OCI-LY7 (cell line): ENCODE results near the gene PARD3. TPM values are rescaled to one million over a fixed set of nuclear protein-coding genes. Genes with fewer than 3 reads are reported as not detected.

Experiments
- BruUV-seq: library from RNA; stranded (reverse); fragments of 400-500 nt; replicated peaks from 2 replicates; lab custom pipeline; 2021; lab: Mats Ljungman, UMichigan
- CTCF ChIA-PET: fragments of 300-600 bp; sonication (Branson Sonifier 250); formaldehyde crosslinking; loops from one replicate; lab custom pipeline; 2022; ENCODE audit warnings: antibody characterized with exemption; ENCODE audit not compliant: unreplicated experiment; lab: Charles Lee
- POLR2A ChIA-PET: fragments of 300-600 bp; sonication (Branson Sonifier 250); formaldehyde crosslinking; loops from one replicate; lab custom pipeline; 2022; ENCODE audit warnings: antibody characterized with exemption; lab: Charles Lee
- DNase-seq: peaks from one replicate; pipeline ENCODE4 v3.0.0-alpha.2; 2015; ENCODE audit warnings: low spot score
- H2AFZ ChIP-seq: fragments of 200-600 bp; sonication (generic), shearing (Covaris generic); 2 replicates; pipeline ENCODE4 v1.6.1; 2014; ENCODE audit warnings: mild to moderate bottlenecking, antibody characterized with exemption, low read length, moderate library complexity
- H3K27ac ChIP-seq: fragments of 200-600 bp; sonication (generic); 2 replicates; pipeline ENCODE4 v1.5.1; 2014; ENCODE audit warnings: mixed run types, low read depth, mild to moderate bottlenecking, moderate library complexity, low read length, inconsistent platforms; ENCODE audit not compliant: poor library complexity, severe bottlenecking
- H3K36me3 ChIP-seq: fragments of 200-600 bp; sonication (generic); 2 replicates; pipeline ENCODE4 v1.6.1; 2014; ENCODE audit warnings: mild to moderate bottlenecking, antibody characterized with exemption, low read length, moderate library complexity, mixed read lengths; ENCODE audit not compliant: insufficient read depth
- H3K4me1 ChIP-seq: fragments of 200-600 bp; sonication (generic); 2 replicates; pipeline ENCODE4 v1.5.1; 2014; ENCODE audit warnings: mild to moderate bottlenecking, low read length; ENCODE audit not compliant: insufficient read depth, poor library complexity, severe bottlenecking
- H3K4me2 ChIP-seq: fragments of 200-600 bp; sonication (generic); 2 replicates; pipeline ENCODE4 v1.6.1; 2014; ENCODE audit warnings: mild to moderate bottlenecking, low read length
- H3K4me3 ChIP-seq: fragments of 200-600 bp; sonication (generic); 2 replicates; pipeline ENCODE4 v1.5.1; 2014; ENCODE audit warnings: mild to moderate bottlenecking, low read depth, low read length; ENCODE audit not compliant: poor library complexity, severe bottlenecking
- H3K79me2 ChIP-seq: fragments of 200-600 bp; sonication (generic); 2 replicates; pipeline ENCODE4 v1.6.1; 2016; ENCODE audit warnings: low read depth, mild to moderate bottlenecking, low read length, moderate library complexity, mixed read lengths; ENCODE audit not compliant: insufficient read depth
- H3K9me2 ChIP-seq: fragments of 200-600 bp; sonication (generic); 2 replicates; pipeline ENCODE4 v1.6.1; 2016; ENCODE audit warnings: mild to moderate bottlenecking, low read length, mixed read lengths; ENCODE audit not compliant: insufficient read depth
- H3K9me3 ChIP-seq: fragments of 200-600 bp; sonication (generic); 2 replicates; pipeline ENCODE4 v1.6.1; 2014; ENCODE audit warnings: mild to moderate bottlenecking, mixed run types, low read length, mixed read lengths
- H4K20me1 ChIP-seq: fragments of 200-600 bp; sonication (generic); 2 replicates; pipeline ENCODE4 v1.6.1; 2014; ENCODE audit warnings: mild to moderate bottlenecking, antibody characterized with exemption, low read length, moderate library complexity, mixed read lengths; ENCODE audit not compliant: insufficient read depth
- CTCF ChIP-seq: fragments of 200-600 bp; sonication (generic); conservative IDR thresholded peaks from 2 replicates; pipeline ENCODE4 v1.5.1; 2014; ENCODE audit warnings: mild to moderate bottlenecking, antibody characterized with exemption, low read length, moderate library complexity, mixed read lengths
- EZH2phosphoT487 ChIP-seq: fragments of 200-600 bp; sonication (generic); IDR thresholded peaks from 2 replicates; pipeline ENCODE4 v1.6.1; 2018; ENCODE audit warnings: low read depth, borderline replicate concordance, mild to moderate bottlenecking, mixed run types, antibody characterized with exemption, low read length, moderate library complexity, mixed read lengths
- intact Hi-C: fragments of 100-400 bp; cut with micrococcal nuclease; formaldehyde crosslinking; loops from one replicate; pipeline ENCODE4 v1.10.0; 2022; ENCODE audit not compliant: unreplicated experiment
- total RNA-seq, 2 experiments: library from RNA; depleted of rRNA in 1 of 2; stranded (reverse); fragments of >200 nt in 1 of 2; shearing (Covaris generic) in 1 of 2; gene quantifications; 2 replicates each; pipeline ENCODE4 v1.2.3, GENCODE V29; 2014 to 2022

Gene PARD3
- total RNA-seq, 2 experiments from 2014 or later, result not detected

GRCh38 chr10:34814223-34814912, 728 bp downstream of the PARD3 start:
- intact Hi-C loops, result no loop called here

GRCh38 chr10:34813626-34814222, 1.4 kb downstream of the PARD3 start:
- H2AFZ ChIP-seq, result no peak overlapping the region
- no peak overlapping the region for H3K4me3 ChIP-seq
- no peak for DNase-seq
- H3K79me2 ChIP-seq, result no peaks in the 10 kb centered on the region
- no peaks in the 10 kb centered on the region for H4K20me1 ChIP-seq
- H3K9me3 ChIP-seq, result no peaks in the 10 kb centered on the region
- H3K4me1 ChIP-seq, result no peaks in the 10 kb centered on the region
- no peak overlapping the region for H3K27ac ChIP-seq
- intact Hi-C loops, result no loop called here
- TF ChIP-seq EZH2phosphoT487 (no peak), CTCF (no peak)
- CTCF ChIA-PET, result no interaction called here
- H3K4me2 ChIP-seq, result no peak overlapping the region
- POLR2A ChIA-PET, result no interaction called here
- no TSS peak for BruUV-seq
- H3K36me3 ChIP-seq, result no peaks in the 10 kb centered on the region
- no peaks in the 10 kb centered on the region for H3K9me2 ChIP-seq

More at GRCh38 chr10:34814223-34814912, 728 bp downstream of the PARD3 start:
- no peak for DNase-seq
- POLR2A ChIA-PET, result no interaction called here
- Histone ChIP-seq H3K79me2 (no peaks in the 10 kb centered on the region), H4K20me1 (no peaks in the 10 kb centered on the region), H3K36me3 (no peaks in the 10 kb centered on the region), H3K9me2 (no peaks in the 10 kb centered on the region), H2AFZ (no peak overlapping the region), H3K27ac (no peak overlapping the region), H3K4me1 (no peaks in the 10 kb centered on the region), H3K9me3 (no peaks in the 10 kb centered on the region), H3K4me3 (no peak overlapping the region), H3K4me2 (no peak overlapping the region)
- CTCF ChIA-PET, result no interaction called here
- TF ChIP-seq EZH2phosphoT487, result no peak
- TF ChIP-seq CTCF, result no peak
- BruUV-seq, result no TSS peak

GRCh38 chr10:34812771-34813170, 2.3 kb downstream of the PARD3 start:
- intact Hi-C loops, result no loop called here
- H3K36me3 ChIP-seq, result no peaks in the 10 kb centered on the region
- no peak for DNase-seq
- ChIA-PET POLR2A (interaction anchor here (0.5 to 0.6 kb wide), 2 partner anchors 41 to 508 kb away, joined by 3 read pairs; no protein-coding TSS in a partner anchor), CTCF (no interaction called here)
- no peak overlapping the region for H3K27ac ChIP-seq
- no peaks in the 10 kb centered on the region for H3K79me2 ChIP-seq
- H3K4me1 ChIP-seq, result no peaks in the 10 kb centered on the region
- no peak overlapping the region for H2AFZ ChIP-seq
- no peaks in the 10 kb centered on the region for H3K9me3 ChIP-seq
- no peaks in the 10 kb centered on the region for H3K9me2 ChIP-seq
- H4K20me1 ChIP-seq, result no peaks in the 10 kb centered on the region
- no peak overlapping the region for H3K4me2 ChIP-seq
- TF ChIP-seq CTCF, result no peak
- TF ChIP-seq EZH2phosphoT487, result no peak
- H3K4me3 ChIP-seq, result no peak overlapping the region
- no TSS peak for BruUV-seq
